Mucosa of rectum (tissue), 2 donors: ENCODE measurements around the gene STAM.
A peak's percentile ranks its signal among the peaks of the same experiment; 100 is the strongest.

Experiments
- H3K27ac ChIP-seq, 2 donors: one replicate each; pipeline ENCODE4 v1.7.0; 2013; ENCODE audit warnings: inconsistent platforms in 2 of 2, low read depth in 2 of 2, low read length in 2 of 2
- H3K27me3 ChIP-seq, 2 donors: one replicate each; pipeline ENCODE4 v1.7.0; 2013; ENCODE audit warnings: low read length in 2 of 2; ENCODE audit not compliant: control insufficient read depth in 2 of 2, insufficient read depth in 2 of 2
- H3K36me3 ChIP-seq, 2 donors: one replicate each; pipeline ENCODE4 v1.7.0; 2013; ENCODE audit warnings: low read length in 2 of 2; ENCODE audit not compliant: control insufficient read depth in 2 of 2, insufficient read depth in 2 of 2
- H3K4me1 ChIP-seq, 2 donors: one replicate each; pipeline ENCODE4 v1.7.0; 2013; ENCODE audit warnings: low read length in 2 of 2, mild to moderate bottlenecking in 1 of 2; ENCODE audit not compliant: control insufficient read depth in 2 of 2, insufficient read depth in 2 of 2
- H3K4me3 ChIP-seq, 2 donors: one replicate each; pipeline ENCODE4 v1.7.0; 2013; ENCODE audit warnings: low read length in 2 of 2
- H3K9ac ChIP-seq, 2 donors: one replicate each; pipeline ENCODE4 v1.7.0; 2013; ENCODE audit warnings: low read length in 2 of 2, low read depth in 1 of 2, mild to moderate bottlenecking in 1 of 2
- H3K9me3 ChIP-seq, 2 donors: one replicate each; pipeline ENCODE4 v1.7.0; 2013; ENCODE audit warnings: low read length in 2 of 2; ENCODE audit not compliant: control insufficient read depth in 2 of 2
- donor health status: healthy.
- donor health status: Normal muscosa, but diverticular disease.

Gene STAM

DNA sequence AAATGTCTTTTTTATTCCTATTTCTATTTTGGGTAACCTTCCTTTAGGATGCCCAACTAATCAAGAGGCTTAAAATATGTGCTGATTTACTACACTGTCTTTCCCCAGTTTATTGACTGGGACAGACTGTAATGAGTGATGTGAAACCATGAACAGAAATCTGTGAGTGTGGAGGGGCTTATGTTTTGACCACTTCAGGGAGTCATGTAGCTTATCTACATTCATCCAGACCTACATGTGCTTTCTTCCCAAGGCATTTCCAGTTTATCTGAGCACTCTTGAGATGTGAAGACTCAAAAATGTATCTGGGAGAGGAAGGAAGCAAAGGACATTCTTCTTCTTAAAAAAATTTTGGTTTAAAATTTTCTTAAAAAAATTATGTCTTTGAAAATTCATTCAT lies 45.2 kb downstream of the STAM start:
- Histone ChIP-seq H3K9ac (no peak overlapping the region), H3K9me3 (no peaks in the 10 kb centered on the region), H3K36me3 (peaks cover 8% of the 10 kb centered on the region in 2 donors), H3K4me3 (no peak overlapping the region), H3K4me1 (no peaks in the 10 kb centered on the region), H3K27me3 (no peaks in the 10 kb centered on the region), H3K27ac (no peak overlapping the region)

GRCh38 chr10:17693009-17693408 lies 49.1 kb downstream of the STAM start:
- H3K27ac ChIP-seq, result no peak overlapping the region
- H3K4me3 ChIP-seq, result no peak overlapping the region
- no peaks in the 10 kb centered on the region for H3K4me1 ChIP-seq
- H3K9me3 ChIP-seq, result no peaks in the 10 kb centered on the region
- H3K9ac ChIP-seq, result no peak overlapping the region
- H3K27me3 ChIP-seq, result no peaks in the 10 kb centered on the region
- H3K36me3 ChIP-seq, result peaks cover 11% of the 10 kb centered on the region in 2 donors

- Histone ChIP-seq H3K27ac (no peak overlapping the region), H3K27me3 (no peaks in the 10 kb centered on the region), H3K4me3 (no peak overlapping the region), H3K9me3 (no peaks in the 10 kb centered on the region), H3K4me1 (no peaks in the 10 kb centered on the region), H3K9ac (no peak overlapping the region), H3K36me3 (peaks cover 8 to 11% of the 10 kb centered on the region in 2 donors)
These were observed 54.7 kb downstream of the STAM start for GRCh38 chr10:17698696-17699095.

GRCh38 chr10:17701301-17701700 lies 57.4 kb downstream of the STAM start:
- Histone ChIP-seq H3K9ac (no peak overlapping the region), H3K36me3 (peaks cover 7 to 18% of the 10 kb centered on the region in 2 donors)

GRCh38 chr10:17703706-17704105 lies 59.8 kb downstream of the STAM start:
- Histone ChIP-seq H3K27ac (no peak overlapping the region), H3K4me1 (no peaks in the 10 kb centered on the region), H3K4me3 (no peak overlapping the region), H3K9ac (no peak overlapping the region), H3K9me3 (no peaks in the 10 kb centered on the region), H3K27me3 (no peaks in the 10 kb centered on the region), H3K36me3 (peaks cover 7 to 25% of the 10 kb centered on the region in 2 donors)

More at GRCh38 chr10:17701301-17701700, 57.4 kb downstream of the STAM start:
- no peaks in the 10 kb centered on the region for H3K27me3 ChIP-seq
- H3K27ac ChIP-seq, result no peak overlapping the region
- H3K9me3 ChIP-seq, result no peaks in the 10 kb centered on the region
- no peak overlapping the region for H3K4me3 ChIP-seq
- H3K4me1 ChIP-seq, result no peaks in the 10 kb centered on the region

DNA sequence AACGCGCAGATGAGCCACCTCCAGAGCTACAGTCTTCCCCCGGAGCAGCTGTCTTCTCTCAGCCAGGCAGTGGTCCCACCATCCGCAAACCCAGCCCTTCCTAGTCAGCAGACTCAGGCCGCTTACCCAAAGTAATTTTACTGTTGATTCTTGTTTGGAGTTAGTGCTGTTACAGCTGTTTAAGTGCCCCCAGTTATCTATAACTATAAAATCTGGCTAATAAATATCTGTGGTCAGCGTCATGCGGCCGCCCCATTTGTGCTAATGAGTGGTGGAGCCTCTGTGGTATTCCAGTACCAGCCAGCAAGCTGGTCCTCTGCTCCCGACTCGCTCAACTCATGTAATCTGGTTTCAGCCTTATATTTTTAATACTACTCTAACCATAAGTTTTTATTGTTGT lies 64.9 kb downstream of the STAM start:
- Histone ChIP-seq H3K27ac (no peak overlapping the region), H3K27me3 (no peaks in the 10 kb centered on the region), H3K36me3 (peaks cover 20 to 51% of the 10 kb centered on the region in 2 donors)

GRCh38 chr10:17709492-17709891 lies 65.5 kb downstream of the STAM start:
- H3K9me3 ChIP-seq, result no peaks in the 10 kb centered on the region
- H3K36me3 ChIP-seq, result peaks cover 19 to 57% of the 10 kb centered on the region in 2 donors
- H3K9ac ChIP-seq, result no peak overlapping the region
- no peak overlapping the region for H3K4me3 ChIP-seq
- no peak overlapping the region for H3K27ac ChIP-seq
- H3K27me3 ChIP-seq, result no peaks in the 10 kb centered on the region
- no peaks in the 10 kb centered on the region for H3K4me1 ChIP-seq

More for the DNA sequence above, 64.9 kb downstream of the STAM start:
- Histone ChIP-seq H3K9ac (no peak overlapping the region), H3K4me1 (no peaks in the 10 kb centered on the region), H3K9me3 (no peaks in the 10 kb centered on the region), H3K4me3 (no peak overlapping the region)

- H3K9ac ChIP-seq, result no peak overlapping the region
- H3K36me3 ChIP-seq, result peaks cover 19 to 57% of the 10 kb centered on the region in 2 donors
- H3K4me1 ChIP-seq, result no peaks in the 10 kb centered on the region
These were observed 66.2 kb downstream of the STAM start for GRCh38 chr10:17710181-17710580.

GRCh38 chr10:17712053-17712452 lies 68.1 kb downstream of the STAM start:
- Histone ChIP-seq H3K4me3 (no peak overlapping the region), H3K36me3 (peaks cover 16 to 52% of the 10 kb centered on the region in 2 donors), H3K27me3 (no peaks in the 10 kb centered on the region), H3K4me1 (no peaks in the 10 kb centered on the region), H3K9me3 (no peaks in the 10 kb centered on the region), H3K9ac (no peak overlapping the region), H3K27ac (no peak overlapping the region)

More at GRCh38 chr10:17710181-17710580, 66.2 kb downstream of the STAM start:
- no peak overlapping the region for H3K4me3 ChIP-seq
- H3K27ac ChIP-seq, result no peak overlapping the region
- no peaks in the 10 kb centered on the region for H3K27me3 ChIP-seq
- H3K9me3 ChIP-seq, result no peaks in the 10 kb centered on the region

DNA sequence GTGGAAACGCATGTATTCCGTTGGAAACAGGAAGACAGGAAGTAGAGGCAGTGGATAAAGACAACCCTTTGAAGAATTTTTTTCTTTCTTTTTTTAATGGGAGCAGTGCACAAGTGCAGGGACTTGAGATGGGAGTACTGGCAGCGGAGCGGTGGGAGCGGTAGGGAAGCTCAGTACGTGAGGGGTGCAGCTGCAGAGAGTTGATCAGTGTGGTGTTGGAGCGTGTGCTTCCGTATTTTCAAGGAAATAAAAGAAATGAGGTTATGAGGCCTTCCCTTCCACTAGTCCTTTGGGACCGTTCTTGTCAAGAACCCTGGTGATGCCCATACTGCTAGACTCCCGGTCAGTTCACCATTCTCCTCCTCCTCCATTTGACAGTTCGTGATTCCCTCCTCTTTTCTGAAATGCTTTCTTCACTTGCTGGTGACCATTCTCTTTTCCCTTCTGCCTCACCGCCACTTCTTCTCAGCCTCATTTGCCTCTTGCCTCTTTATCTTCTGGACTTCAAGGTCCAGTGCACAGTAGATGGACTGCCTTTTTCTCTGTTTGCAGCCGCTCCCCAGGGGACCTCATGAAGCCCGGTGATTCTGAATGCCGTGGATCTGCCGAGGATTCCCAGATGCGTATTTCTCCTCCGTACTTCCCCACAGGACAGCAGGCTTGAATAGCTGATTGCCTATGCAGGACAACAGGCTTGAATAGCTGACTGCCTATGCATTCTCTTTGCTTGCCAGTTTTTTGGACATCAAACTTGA lies 68.9 kb downstream of the STAM start:
- H3K4me3 ChIP-seq, result peak overlapping the region in 1 of 2 donors; percentile 22
- H3K27ac ChIP-seq, result no peak overlapping the region

More for the DNA sequence above, 68.9 kb downstream of the STAM start:
- Histone ChIP-seq H3K9ac (no peak overlapping the region), H3K36me3 (peaks cover 16 to 54% of the 10 kb centered on the region in 2 donors), H3K9me3 (no peaks in the 10 kb centered on the region), H3K4me1 (no peaks in the 10 kb centered on the region), H3K27me3 (no peaks in the 10 kb centered on the region)
